Liver (tissue), 9 donors: ENCODE results near the gene TMEM135. TPM values are rescaled to one million over a fixed set of nuclear protein-coding genes. Genes with fewer than 3 reads are reported as not detected.

Source experiments
- DNase-seq: peaks from one replicate; pipeline ENCODE4 v3.0.0-alpha.2; 2017; ENCODE audit warnings: low spot score
- H3K27ac ChIP-seq, 2 donors: one replicate each; pipeline ENCODE4 v1.7.0; 2013; ENCODE audit warnings: inconsistent platforms in 2 of 2, low read length in 2 of 2, control low read depth in 1 of 2, low read depth in 1 of 2, mild to moderate bottlenecking in 1 of 2
- H3K27me3 ChIP-seq, 4 donors: one replicate each; pipeline versions ENCODE4 v1.6.1 to v1.7.0; 2013; ENCODE audit warnings: low read length in 3 of 4, inconsistent platforms in 1 of 4, mild to moderate bottlenecking in 1 of 4, moderate library complexity in 1 of 4; ENCODE audit not compliant: control insufficient read depth in 4 of 4, insufficient read depth in 4 of 4
- H3K36me3 ChIP-seq, 4 donors: one replicate each; pipeline versions ENCODE4 v1.6.1 to v1.7.0; 2013; ENCODE audit warnings: low read length in 3 of 4, mild to moderate bottlenecking in 3 of 4, low read depth in 1 of 4, moderate library complexity in 1 of 4; ENCODE audit not compliant: control insufficient read depth in 4 of 4, insufficient read depth in 3 of 4
- H3K4me1 ChIP-seq, 4 donors: one replicate each; pipeline versions ENCODE4 v1.6.1 to v1.7.0; 2013; ENCODE audit warnings: low read length in 3 of 4, mild to moderate bottlenecking in 3 of 4, moderate library complexity in 1 of 4; ENCODE audit not compliant: control insufficient read depth in 4 of 4, insufficient read depth in 4 of 4
- H3K4me3 ChIP-seq, 3 donors: one replicate each; pipeline versions ENCODE4 v1.6.1 to v1.7.0; 2013; ENCODE audit warnings: low read length in 3 of 3, control low read depth in 1 of 3, low read depth in 1 of 3, mild to moderate bottlenecking in 1 of 3
- H3K9ac ChIP-seq, 2 donors: one replicate each; pipeline ENCODE4 v1.7.0; 2013; ENCODE audit warnings: low read length in 2 of 2, mild to moderate bottlenecking in 2 of 2, moderate library complexity in 2 of 2, control low read depth in 1 of 2, low read depth in 1 of 2
- H3K9me3 ChIP-seq, 4 donors: one replicate each; pipeline versions ENCODE4 v1.6.1 to v1.7.0; 2013; ENCODE audit warnings: low read length in 3 of 4; ENCODE audit not compliant: control insufficient read depth in 4 of 4
- ATF3 ChIP-seq: IDR thresholded peaks from 2 replicates; pipeline ENCODE4 v1.6.1; 2016; ENCODE audit warnings: antibody characterized with exemption
- CTCF ChIP-seq: fragments of 150-350 bp; IDR thresholded peaks from 2 replicates; pipeline ENCODE4 v1.5.1; 2017; ENCODE audit warnings: improper control_type of control experiment, low read depth, low read length; ENCODE audit not compliant: missing input control
- EGR1 ChIP-seq, 2 donors: IDR thresholded peaks; 2 replicates each; pipeline ENCODE4 v1.6.1; 2016 to 2018; ENCODE audit warnings: antibody characterized with exemption in 2 of 2, low read depth in 2 of 2
- FOXA1 ChIP-seq: IDR thresholded peaks from 2 replicates; pipeline ENCODE4 v1.6.1; 2016; ENCODE audit warnings: antibody characterized with exemption
- FOXA2 ChIP-seq: IDR thresholded peaks from 2 replicates; pipeline ENCODE4 v1.6.1; 2016; ENCODE audit warnings: antibody characterized with exemption
- GABPA ChIP-seq, 2 donors: IDR thresholded peaks in 1 of 2; conservative IDR thresholded peaks in 1 of 2; 2 replicates each; pipeline ENCODE4 v1.6.1; 2016; ENCODE audit warnings: antibody characterized with exemption in 2 of 2, mild to moderate bottlenecking in 1 of 2, moderate library complexity in 1 of 2
- HNF4A ChIP-seq, 2 donors: conservative IDR thresholded peaks; 2 replicates each; pipeline ENCODE4 v1.6.1; 2016; ENCODE audit warnings: antibody characterized with exemption in 2 of 2, mild to moderate bottlenecking in 2 of 2
- HNF4G ChIP-seq: IDR thresholded peaks from 2 replicates; pipeline ENCODE4 v1.6.1; 2016; ENCODE audit warnings: antibody characterized with exemption
- JUND ChIP-seq, 2 donors: IDR thresholded peaks; 2 replicates each; pipeline ENCODE4 v1.6.1; 2016; ENCODE audit warnings: antibody characterized with exemption in 2 of 2
- RAD21 ChIP-seq, 2 donors: IDR thresholded peaks; 2 replicates each; pipeline ENCODE4 v1.6.1; 2016; ENCODE audit warnings: antibody characterized with exemption in 2 of 2, mild to moderate bottlenecking in 2 of 2
- RXRA ChIP-seq, 2 donors: IDR thresholded peaks; 2 replicates each; pipeline ENCODE4 v1.6.1; 2017 to 2018; ENCODE audit warnings: antibody characterized with exemption in 2 of 2, mild to moderate bottlenecking in 1 of 2
- SP1 ChIP-seq: IDR thresholded peaks from 2 replicates; pipeline ENCODE4 v1.6.1; 2018; ENCODE audit warnings: antibody characterized with exemption, mild to moderate bottlenecking
- TAF1 ChIP-seq: conservative IDR thresholded peaks from 2 replicates; pipeline ENCODE4 v1.6.1; 2016; ENCODE audit warnings: antibody characterized with exemption, mild to moderate bottlenecking
- YY1 ChIP-seq: IDR thresholded peaks from 2 replicates; pipeline ENCODE4 v1.6.1; 2016; ENCODE audit warnings: antibody characterized with exemption, mild to moderate bottlenecking
- ZBTB33 ChIP-seq: IDR thresholded peaks from 2 replicates; pipeline ENCODE4 v1.6.1; 2016; ENCODE audit warnings: antibody characterized with exemption
- WGBS: extraction: QIAGEN DNeasy Blood & Tissue Kit; methylation state at CpG from one replicate; pipeline ENCODE4 v1.1.7; 2013; 5-methylcytosine and 5-hydroxymethylcytosine counted together
- polyA plus RNA-seq, 2 donors: library from polyadenylated mRNA; stranded (reverse) in 1 of 2; unstranded in 1 of 2; fragments of 200-250 nt in 1 of 2; fragments of >200 nt in 1 of 2; fragmentation: Nextera tagmentation in 1 of 2; extraction: Ambion mirVana in 1 of 2; gene quantifications; one replicate each; pipeline versions ENCODE4 v1.2.1 to v1.2.3, GENCODE V29; 2013 to 2015
- total RNA-seq, 2 donors: library from RNA; depleted of rRNA; stranded (reverse); fragments of >200 nt; gene quantifications; one replicate each; pipeline ENCODE4 v1.2.3, GENCODE V29; 2014
- TF ChIP-seq, protein P1 (sequence below): IDR thresholded peaks from 2 replicates; pipeline ENCODE4 v1.6.1; 2016; ENCODE audit warnings: antibody characterized with exemption, mild to moderate bottlenecking
- TF ChIP-seq, protein P2 (sequence below): IDR thresholded peaks from 2 replicates; pipeline ENCODE4 v1.6.1; 2016; ENCODE audit warnings: antibody characterized with exemption
- donor health status: healthy.
- donor health status: healthy.
- donor health status: healthy.
- donor health status: healthy.
- donor health status: healthy.

The TMEM135 gene
- total and polyA plus RNA-seq, 4 donors = 10.0 to 38.9 (median 23.5) TPM

GRCh38 chr11:87201376-87201775, 163.6 kb downstream of the TMEM135 start:
- Histone ChIP-seq H3K4me3 (no peak overlapping the region), H3K36me3 (no peaks in the 10 kb centered on the region)
- 96% methylated on average over 2 of the region's 2 CpGs for WGBS

GRCh38 chr11:87203907-87204602, 166.3 kb downstream of the TMEM135 start:
- WGBS = 74% methylated on average over 5 of the region's 5 CpGs
- no peak overlapping the region for H3K27ac ChIP-seq
- no peak for TF ChIP-seq FOXA2
- TF ChIP-seq, protein P1, sequence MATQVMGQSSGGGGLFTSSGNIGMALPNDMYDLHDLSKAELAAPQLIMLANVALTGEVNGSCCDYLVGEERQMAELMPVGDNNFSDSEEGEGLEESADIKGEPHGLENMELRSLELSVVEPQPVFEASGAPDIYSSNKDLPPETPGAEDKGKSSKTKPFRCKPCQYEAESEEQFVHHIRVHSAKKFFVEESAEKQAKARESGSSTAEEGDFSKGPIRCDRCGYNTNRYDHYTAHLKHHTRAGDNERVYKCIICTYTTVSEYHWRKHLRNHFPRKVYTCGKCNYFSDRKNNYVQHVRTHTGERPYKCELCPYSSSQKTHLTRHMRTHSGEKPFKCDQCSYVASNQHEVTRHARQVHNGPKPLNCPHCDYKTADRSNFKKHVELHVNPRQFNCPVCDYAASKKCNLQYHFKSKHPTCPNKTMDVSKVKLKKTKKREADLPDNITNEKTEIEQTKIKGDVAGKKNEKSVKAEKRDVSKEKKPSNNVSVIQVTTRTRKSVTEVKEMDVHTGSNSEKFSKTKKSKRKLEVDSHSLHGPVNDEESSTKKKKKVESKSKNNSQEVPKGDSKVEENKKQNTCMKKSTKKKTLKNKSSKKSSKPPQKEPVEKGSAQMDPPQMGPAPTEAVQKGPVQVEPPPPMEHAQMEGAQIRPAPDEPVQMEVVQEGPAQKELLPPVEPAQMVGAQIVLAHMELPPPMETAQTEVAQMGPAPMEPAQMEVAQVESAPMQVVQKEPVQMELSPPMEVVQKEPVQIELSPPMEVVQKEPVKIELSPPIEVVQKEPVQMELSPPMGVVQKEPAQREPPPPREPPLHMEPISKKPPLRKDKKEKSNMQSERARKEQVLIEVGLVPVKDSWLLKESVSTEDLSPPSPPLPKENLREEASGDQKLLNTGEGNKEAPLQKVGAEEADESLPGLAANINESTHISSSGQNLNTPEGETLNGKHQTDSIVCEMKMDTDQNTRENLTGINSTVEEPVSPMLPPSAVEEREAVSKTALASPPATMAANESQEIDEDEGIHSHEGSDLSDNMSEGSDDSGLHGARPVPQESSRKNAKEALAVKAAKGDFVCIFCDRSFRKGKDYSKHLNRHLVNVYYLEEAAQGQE = no peak
- TF ChIP-seq YY1 = no peak
- no peak for TF ChIP-seq TAF1
- TF ChIP-seq JUND (IDR thresholded peaks at IDR 0.05) = no peak
- TF ChIP-seq RXRA (IDR thresholded peaks at IDR 0.05) = peak; percentile 12 to 44
- no peak for TF ChIP-seq EGR1 (IDR thresholded peaks at IDR 0.05; ENCODE audit: low read depth in 2 of 2)
- TF ChIP-seq ZBTB33 = no peak
- TF ChIP-seq SP1 = no peak
- TF ChIP-seq HNF4A (conservative IDR thresholded peaks at IDR 0.05) = peak; percentile 43 to 68
- TF ChIP-seq ATF3 = no peak
- no peak for TF ChIP-seq FOXA1
- peak; percentile 20 for TF ChIP-seq HNF4G
- no peak for TF ChIP-seq RAD21 (IDR thresholded peaks at IDR 0.05)
- no peak for TF ChIP-seq GABPA (IDR thresholded peaks at IDR 0.05 in 1 of 2, conservative IDR thresholded peaks at IDR 0.05 in 1 of 2)
- TF ChIP-seq, protein P2, sequence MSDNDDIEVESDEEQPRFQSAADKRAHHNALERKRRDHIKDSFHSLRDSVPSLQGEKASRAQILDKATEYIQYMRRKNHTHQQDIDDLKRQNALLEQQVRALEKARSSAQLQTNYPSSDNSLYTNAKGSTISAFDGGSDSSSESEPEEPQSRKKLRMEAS = no peak
- TF ChIP-seq CTCF = no peak

More at GRCh38 chr11:87201376-87201775, 163.6 kb downstream of the TMEM135 start:
- TF ChIP-seq RAD21 (IDR thresholded peaks at IDR 0.05) (no peak), HNF4G (no peak), ATF3 (no peak), CTCF (no peak), HNF4A (conservative IDR thresholded peaks at IDR 0.05) (no peak), FOXA1 (no peak)
- Histone ChIP-seq H3K9me3 (no peaks in the 10 kb centered on the region), H3K27me3 (no peaks in the 10 kb centered on the region), H3K9ac (no peak overlapping the region), H3K27ac (no peak overlapping the region), H3K4me1 (peaks cover 0 to 5% (median 0%) of the 10 kb centered on the region in 4 donors)
- DNase-seq = no peak

More at GRCh38 chr11:87203907-87204602, 166.3 kb downstream of the TMEM135 start:
- H3K27me3 ChIP-seq = no peaks in the 10 kb centered on the region
- no peaks in the 10 kb centered on the region for H3K36me3 ChIP-seq
- no peaks in the 10 kb centered on the region for H3K9me3 ChIP-seq
- no peak for DNase-seq
- no peak overlapping the region for H3K9ac ChIP-seq
- H3K4me1 ChIP-seq = peaks cover 0 to 5% (median 0%) of the 10 kb centered on the region in 4 donors
- no peak overlapping the region for H3K4me3 ChIP-seq
